ENCODE data around the gene SPRYD4.
"Not testable (repeated sequence)": the region's sequence is repeated elsewhere in the genome, so short reads cannot be mapped to it uniquely, and the experiment has no call there.

The SPRYD4 gene

DNA sequence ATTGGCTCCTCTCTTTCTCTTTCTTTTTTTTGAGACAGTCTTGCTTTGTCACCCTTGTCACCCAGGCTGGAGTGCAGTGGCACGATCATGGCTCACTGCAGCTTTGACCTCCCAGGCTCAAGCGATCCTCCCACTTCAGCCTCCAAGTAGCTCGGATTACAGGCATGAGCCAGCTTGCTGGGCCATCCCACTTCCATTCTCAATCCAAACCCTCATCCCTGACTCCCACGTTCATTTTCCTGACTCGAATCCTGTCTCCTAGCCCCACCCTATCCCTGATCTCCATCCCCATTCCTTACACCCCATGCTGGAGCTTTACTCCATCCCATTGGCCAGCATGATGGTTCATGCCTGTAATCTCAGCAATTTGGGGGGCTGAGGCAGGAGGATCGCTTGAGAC, 7.8 kb downstream of the SPRYD4 start:
- no peak for DNase-seq (ENCODE audit: extremely low read depth in 1 of 2, low read depth in 1 of 2)

DNA sequence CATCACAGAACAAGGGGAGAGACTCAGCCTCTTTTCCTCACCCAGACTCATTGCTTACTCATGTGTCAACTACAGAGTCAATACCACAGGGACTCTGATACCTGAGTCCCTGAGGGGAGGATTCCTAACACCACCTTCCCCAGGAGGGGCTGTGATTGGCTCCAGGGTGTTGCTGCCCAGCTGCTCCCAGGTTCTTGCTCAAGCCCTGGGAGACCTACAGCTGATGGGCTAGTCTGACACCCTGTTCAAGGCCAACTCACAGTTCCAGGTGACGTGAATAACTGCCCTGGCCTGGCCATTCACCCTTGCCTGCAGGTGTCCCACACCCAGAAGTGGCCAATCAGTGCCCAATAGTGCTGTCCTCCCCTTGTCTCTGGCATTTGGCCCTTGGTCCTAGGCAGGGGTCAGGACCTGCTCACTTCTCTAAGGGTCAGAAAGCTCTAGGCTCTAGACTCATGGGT, 8.6 kb downstream of the SPRYD4 start:
- no peak for DNase-seq (ENCODE audit: extremely low read depth in 1 of 2, low read depth in 1 of 2)

GRCh38 chr12:56477521-56478225, 9.3 kb downstream of the SPRYD4 start:
- DNase-seq (ENCODE audit: extremely low read depth in 1 of 2, low read depth in 1 of 2): no peak

DNA sequence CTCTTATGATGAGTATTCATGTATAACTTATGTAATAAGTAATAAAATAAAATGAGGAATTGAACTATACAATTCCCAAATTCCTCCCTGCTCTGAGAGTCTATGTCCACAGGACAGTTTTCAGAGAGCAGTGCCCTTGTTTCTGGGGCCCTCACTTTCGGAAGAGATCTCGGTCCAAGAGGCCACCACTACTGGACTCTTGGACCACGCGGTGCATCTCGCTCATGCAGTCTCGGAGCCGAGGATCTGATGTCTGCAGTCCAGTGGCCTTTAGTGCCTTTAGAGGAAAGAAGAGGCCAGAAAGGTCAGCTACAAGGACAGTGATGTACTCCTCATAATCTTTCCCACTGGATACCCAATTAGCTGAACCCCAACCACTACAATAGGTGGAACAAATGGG, 11.2 kb downstream of the SPRYD4 start:
- no peak for DNase-seq (ENCODE audit: extremely low read depth in 1 of 2, low read depth in 1 of 2)

DNA sequence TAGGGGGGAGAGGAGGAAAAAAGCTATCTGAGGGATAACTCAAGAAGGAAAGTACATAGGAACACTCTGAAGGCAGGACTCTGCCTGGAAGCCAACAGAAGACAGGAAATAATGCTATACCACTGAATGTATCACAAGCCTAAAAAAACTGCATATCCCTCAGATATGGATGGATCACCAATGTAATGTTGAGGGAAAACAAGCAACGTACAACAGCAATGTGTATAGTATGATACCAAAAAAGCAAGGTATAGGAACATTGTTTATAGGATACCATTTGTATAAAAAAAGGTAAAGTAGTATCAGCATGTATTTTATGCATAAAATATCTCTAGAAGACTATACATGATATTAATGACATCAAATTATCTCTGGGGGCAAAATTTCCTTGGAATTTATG, 16.2 kb downstream of the SPRYD4 start:
- DNase-seq (ENCODE audit: extremely low read depth in 1 of 2, low read depth in 1 of 2): no peak

- DNase-seq (ENCODE audit: extremely low read depth in 1 of 2, low read depth in 1 of 2): no peak
These were observed 18.3 kb downstream of the SPRYD4 start for GRCh38 chr12:56486694-56487093.

DNA sequence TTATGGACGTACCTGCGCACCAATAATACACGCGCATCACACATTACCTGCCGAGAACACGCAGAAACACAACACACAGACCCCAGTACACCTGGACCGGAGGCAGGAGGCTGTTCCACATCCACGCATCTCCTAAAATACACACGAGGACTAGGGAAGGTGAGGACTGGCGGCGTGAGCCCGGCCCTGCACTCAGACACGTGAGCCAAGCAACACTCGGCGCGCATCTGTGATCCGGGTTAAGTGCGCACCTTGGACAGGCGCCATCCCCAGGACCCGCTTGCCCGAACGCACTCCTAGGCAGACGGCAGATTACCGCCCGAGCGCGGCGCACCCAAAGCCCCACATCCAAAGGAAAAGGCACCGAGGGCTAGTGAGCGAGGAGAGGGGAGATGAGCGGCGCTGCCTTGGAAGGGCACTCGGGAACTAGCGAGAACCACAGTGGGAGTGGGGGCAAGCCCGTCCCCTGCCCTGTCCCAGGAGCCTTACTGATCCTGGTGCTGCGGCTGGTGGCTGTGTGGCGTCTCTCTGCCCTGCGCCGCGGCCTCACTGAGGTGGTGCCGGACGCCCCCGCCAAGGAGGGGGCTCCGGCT, 19.2 kb downstream of the SPRYD4 start:
- no peak for DNase-seq (ENCODE audit: extremely low read depth in 1 of 2, low read depth in 1 of 2)

GRCh38 chr12:56488041-56488955, 19.9 kb downstream of the SPRYD4 start, which contains the start of gene GLS2:
Gene GLS2 (minus strand): TSS chr12:56488161. CDS start chr12:56488118, 43 bp downstream.
- DNase-seq (ENCODE audit: extremely low read depth in 1 of 2, low read depth in 1 of 2): peak in 1 of 2 donors; percentile 64

GRCh38 chr12:56490360-56490759, 22.0 kb downstream of the SPRYD4 start:
- no peak for DNase-seq (ENCODE audit: extremely low read depth in 1 of 2, low read depth in 1 of 2)

DNA sequence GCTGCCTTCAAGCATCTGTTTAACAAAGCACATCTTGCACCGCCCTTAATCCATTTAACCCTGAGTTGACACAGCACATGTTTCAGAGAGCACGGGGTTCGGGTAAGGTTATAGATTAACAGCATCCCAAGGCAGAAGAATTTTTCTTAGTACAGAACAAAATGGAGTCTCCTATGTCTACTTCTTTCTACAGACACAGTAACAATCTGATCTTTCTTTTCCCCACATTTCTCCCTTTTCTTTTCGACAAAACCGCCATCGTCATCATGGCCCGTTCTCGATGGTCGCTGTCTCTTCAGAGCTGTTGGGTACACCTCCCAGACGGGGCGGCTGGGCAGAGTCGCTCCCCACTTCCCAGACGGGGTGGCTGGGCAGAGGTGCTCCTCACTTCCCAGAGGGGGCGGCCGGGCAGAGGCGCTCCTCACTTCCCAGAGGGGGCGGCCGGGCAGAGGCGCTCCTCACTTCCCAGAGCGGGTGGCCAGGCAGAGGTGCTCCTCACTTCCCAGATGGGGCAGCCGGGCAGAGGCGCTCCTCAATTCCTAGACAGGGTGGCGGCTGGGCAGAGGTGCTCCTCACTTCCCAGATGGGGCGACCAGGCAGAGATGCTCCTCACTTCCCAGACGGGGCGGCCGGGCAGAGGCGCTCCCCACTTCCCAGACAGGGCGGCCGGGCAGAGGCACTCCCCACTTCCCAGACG, 25.2 kb downstream of the SPRYD4 start:
- DNase-seq (ENCODE audit: extremely low read depth in 1 of 2, low read depth in 1 of 2): not testable (repeated sequence)

DNA sequence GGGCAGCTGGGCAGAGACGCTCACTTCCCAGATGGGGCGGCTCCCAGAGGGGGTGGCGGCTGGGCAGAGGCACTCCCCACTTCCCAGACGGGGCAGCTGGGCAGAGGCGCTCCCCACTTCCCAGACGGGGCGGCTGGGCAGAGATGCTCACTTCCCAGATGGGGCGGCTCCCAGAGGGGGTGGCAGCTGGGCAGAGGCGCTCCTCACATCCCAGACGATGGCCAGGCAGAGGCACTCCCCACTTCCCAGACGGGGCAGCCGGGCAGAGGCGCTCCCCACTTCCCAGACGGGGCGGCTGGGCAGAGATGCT, 25.7 kb downstream of the SPRYD4 start:
- DNase-seq (ENCODE audit: extremely low read depth in 1 of 2, low read depth in 1 of 2): not testable (repeated sequence)

DNA sequence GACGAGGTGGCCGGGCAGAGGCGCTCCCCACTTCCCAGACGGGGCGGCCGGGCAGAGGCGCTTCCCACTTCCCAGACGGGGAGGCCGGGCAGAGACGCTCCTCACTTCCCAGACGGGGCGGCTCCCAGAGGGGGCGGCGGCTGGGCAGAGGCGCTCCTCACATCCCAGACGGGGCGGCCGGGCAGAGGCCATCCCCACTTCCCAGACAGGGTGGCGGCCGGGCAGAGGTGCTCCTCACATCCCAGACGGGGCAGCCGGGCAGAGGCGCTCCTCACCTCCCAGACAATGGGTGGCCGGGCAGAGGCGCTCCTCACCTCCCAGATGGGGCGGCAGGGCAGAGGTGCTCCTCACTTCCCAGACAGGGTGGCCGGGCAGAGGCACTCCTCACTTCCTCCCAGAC, 26.1 kb downstream of the SPRYD4 start:
- not testable (repeated sequence) for DNase-seq (ENCODE audit: extremely low read depth in 1 of 2, low read depth in 1 of 2)

- DNase-seq (ENCODE audit: extremely low read depth in 1 of 2, low read depth in 1 of 2): peak; percentile 28 to 48
These were observed 28.3 kb downstream of the SPRYD4 start for GRCh38 chr12:56496704-56497103.

DNA sequence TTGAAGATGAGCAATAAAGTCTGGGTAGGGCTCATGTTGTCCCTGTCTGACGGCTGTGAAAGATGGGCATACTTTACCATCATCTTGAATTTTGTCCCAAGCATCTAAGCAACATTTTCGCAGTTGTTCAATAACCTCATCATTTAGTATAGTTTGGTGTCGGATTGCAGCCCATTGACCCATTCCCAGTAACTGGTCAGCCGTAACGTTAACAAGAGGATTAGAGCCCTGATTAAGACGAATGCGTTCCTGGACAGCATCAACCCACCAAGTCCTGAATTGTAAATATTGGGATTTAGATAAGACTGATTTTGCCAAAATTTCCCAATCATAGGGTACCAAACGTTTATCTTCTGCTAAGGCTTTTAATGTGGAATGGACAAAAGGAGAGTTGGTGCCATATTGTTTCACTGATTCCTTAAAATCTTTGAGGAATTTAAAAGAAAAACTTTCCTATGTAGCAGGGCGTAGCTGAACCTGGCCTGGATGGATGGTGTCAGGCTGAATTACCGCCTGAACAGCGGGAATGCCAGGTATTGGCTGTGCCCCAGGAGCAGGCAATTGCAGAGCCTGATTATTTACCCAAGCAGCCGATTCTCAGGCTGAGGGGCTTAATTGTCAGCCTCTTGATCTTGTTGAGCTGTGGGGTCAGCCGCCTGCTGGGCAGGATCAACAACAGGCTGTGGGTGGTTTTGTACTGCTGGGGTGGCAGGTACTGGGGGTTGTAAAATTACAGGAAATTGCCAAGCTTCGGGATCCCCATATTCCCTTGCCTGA, 29.9 kb downstream of the SPRYD4 start:
- DNase-seq (ENCODE audit: extremely low read depth in 1 of 2, low read depth in 1 of 2): not testable (repeated sequence)

DNA sequence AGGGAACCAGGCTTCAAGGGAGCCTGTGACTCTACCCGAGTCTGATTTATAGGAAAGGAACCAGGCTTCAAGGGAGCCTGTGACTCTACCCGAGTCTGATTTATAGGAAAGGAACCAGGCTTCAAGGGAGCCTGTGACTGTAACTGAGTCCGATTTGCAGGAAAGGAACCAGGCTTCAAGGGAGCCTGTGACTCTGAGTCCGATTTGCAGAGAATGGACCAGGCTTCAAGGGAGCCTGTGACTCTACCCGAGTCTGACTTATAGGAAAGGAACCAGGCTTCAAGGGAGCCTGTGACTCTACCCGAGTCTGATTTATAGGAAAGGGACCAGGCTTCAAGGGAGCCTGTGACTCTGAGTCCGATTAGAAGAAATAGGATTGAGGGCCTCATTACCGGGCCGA, 31.1 kb downstream of the SPRYD4 start:
- not testable (repeated sequence) for DNase-seq (ENCODE audit: extremely low read depth in 1 of 2, low read depth in 1 of 2)

- DNase-seq (ENCODE audit: extremely low read depth in 1 of 2, low read depth in 1 of 2): not testable (repeated sequence)
These were observed 31.5 kb downstream of the SPRYD4 start for GRCh38 chr12:56499879-56500278.

DNA sequence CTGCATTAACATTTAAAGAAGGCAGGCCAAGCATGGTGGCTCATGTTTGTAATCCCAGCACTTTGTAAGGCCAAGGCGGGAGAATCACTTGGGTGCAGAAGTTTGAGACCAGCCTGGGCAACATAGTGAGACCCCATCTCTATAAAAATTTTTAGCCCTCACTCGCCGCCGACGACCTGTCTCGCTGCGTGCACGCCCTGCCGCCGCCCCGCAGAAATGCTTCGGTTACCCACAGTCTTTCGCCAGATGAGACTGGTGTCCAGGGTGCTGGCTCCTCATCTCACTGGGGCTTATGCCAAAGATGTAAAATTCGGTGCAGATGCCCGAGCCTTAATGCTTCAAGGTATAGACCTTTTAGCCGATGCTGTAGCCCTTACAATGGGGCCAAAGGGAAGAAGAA, 42.4 kb downstream of the SPRYD4 start:
- DNase-seq (ENCODE audit: extremely low read depth in 1 of 2, low read depth in 1 of 2): no peak

DNA sequence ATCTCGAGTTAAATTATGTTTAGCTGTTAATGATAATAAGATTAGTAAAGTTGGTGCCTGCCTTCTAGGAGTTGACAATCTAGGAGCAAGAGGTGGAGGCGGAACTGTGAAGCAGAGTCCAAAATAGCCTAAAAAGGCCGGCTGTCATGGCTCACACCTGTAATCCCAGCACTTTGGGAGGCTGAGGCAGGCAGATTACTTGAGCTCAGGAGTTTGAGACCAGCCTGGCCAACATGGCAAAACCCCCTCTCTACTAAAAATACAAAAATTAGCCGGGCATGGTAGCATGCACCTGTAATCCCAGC, 45.6 kb downstream of the SPRYD4 start:
- not testable (repeated sequence) for DNase-seq (ENCODE audit: extremely low read depth in 1 of 2, low read depth in 1 of 2)

GRCh38 chr12:56517854-56518253, 49.5 kb downstream of the SPRYD4 start:
- DNase-seq (ENCODE audit: extremely low read depth in 1 of 2, low read depth in 1 of 2): no peak

DNA sequence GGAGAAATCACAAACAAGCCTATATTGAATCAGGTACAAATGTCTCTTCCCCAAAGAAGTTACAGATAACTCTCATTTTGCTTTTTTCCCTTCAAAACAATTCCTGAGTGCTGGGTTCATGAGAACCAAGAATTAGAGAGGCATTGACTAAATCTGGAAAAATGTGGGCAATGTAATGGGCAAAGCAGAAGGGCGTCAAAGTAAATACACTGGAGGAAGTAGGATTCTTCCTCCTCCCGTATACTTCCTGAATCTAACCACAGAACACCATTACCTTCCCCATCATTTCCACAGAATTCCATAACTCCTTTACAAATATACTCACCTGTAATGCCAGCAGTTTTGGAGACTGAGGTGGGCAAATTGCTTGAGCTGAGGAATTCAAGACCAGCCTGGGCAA, 50.2 kb downstream of the SPRYD4 start:
- DNase-seq (ENCODE audit: extremely low read depth in 1 of 2, low read depth in 1 of 2): no peak
